ENCODE measurements around the gene ANAPC2. TPM values are rescaled to one million over a fixed set of nuclear protein-coding genes. Genes with fewer than 3 reads are reported as not detected.
A peak's percentile ranks its signal among the peaks of the same experiment; 100 is the strongest.

The ANAPC2 gene
- total and polyA plus RNA-seq, 8 donors, result 42.1 to 58.8 (median 44.4) TPM

DNA sequence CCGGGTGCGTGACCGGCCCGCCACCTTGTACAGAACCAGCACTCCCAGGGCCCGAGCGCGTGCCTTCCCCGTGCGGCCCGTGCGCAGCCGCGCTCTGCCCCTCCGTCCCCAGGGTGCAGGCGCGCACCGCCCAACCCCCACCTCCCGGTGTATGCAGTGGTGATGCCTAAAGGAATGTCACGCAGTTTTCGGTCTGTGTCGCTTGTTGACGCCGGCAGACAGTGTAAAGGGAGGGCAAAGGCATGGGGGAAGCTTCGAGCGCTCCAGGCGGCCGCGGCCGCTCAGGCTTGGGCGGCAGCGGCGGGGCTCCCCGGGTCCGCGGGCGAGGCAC is 19.8 kb downstream of the ANAPC2 start:
- H3K4me1 ChIP-seq, result peaks cover 8 to 23% of the 10 kb centered on the region in 2 donors
- TF ChIP-seq, protein P1, sequence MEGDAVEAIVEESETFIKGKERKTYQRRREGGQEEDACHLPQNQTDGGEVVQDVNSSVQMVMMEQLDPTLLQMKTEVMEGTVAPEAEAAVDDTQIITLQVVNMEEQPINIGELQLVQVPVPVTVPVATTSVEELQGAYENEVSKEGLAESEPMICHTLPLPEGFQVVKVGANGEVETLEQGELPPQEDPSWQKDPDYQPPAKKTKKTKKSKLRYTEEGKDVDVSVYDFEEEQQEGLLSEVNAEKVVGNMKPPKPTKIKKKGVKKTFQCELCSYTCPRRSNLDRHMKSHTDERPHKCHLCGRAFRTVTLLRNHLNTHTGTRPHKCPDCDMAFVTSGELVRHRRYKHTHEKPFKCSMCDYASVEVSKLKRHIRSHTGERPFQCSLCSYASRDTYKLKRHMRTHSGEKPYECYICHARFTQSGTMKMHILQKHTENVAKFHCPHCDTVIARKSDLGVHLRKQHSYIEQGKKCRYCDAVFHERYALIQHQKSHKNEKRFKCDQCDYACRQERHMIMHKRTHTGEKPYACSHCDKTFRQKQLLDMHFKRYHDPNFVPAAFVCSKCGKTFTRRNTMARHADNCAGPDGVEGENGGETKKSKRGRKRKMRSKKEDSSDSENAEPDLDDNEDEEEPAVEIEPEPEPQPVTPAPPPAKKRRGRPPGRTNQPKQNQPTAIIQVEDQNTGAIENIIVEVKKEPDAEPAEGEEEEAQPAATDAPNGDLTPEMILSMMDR (IDR thresholded peaks at IDR 0.05), result no peak
- DNase-seq (no peak), ATAC-seq (peak; percentile 17)
- intact Hi-C loops (cut with DNase I), result no loop called here
- peaks cover 72 to 100% of the 10 kb centered on the region in 2 donors for H3K27me3 ChIP-seq
- no peak overlapping the region for H3K27ac ChIP-seq
- no peaks in the 10 kb centered on the region for H3K9me3 ChIP-seq
- no peaks in the 10 kb centered on the region for H3K36me3 ChIP-seq
- no peak overlapping the region for H3K4me3 ChIP-seq

DNA sequence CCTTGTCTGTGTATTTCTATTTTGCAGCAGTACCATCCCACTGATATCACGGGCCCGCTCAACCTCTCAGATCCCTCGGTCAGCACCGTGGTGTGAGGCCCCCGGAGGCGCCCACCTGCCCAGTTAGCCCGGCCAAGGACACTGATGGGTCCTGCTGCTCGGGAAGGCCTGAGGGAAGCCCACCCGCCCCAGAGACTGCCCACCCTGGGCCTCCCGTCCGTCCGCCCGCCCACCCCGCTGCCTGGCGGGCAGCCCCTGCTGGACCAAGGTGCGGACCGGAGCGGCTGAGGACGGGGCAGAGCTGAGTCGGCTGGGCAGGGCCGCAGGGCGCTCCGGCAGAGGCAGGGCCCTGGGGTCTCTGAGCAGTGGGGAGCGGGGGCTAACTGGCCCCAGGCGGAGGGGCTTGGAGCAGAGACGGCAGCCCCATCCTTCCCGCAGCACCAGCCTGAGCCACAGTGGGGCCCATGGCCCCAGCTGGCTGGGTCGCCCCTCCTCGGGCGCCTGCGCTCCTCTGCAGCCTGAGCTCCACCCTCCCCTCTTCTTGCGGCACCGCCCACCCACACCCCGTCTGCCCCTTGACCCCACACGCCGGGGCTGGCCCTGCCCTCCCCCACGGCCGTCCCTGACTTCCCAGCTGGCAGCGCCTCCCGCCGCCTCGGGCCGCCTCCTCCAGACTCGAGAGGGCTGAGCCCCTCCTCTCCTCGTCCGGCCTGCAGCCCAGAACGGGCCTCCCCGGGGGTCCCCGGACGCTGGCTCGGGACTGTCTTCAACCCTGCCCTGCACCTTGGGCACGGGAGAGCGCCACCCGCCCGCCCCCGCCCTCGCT is 20.4 kb downstream of the ANAPC2 start:
- peaks cover 78 to 100% of the 10 kb centered on the region in 2 donors for H3K27me3 ChIP-seq
- TF ChIP-seq, protein P1 (IDR thresholded peaks at IDR 0.05), result no peak
- H3K36me3 ChIP-seq, result no peaks in the 10 kb centered on the region
- peak in 1 of 4 donors; percentile 35 for DNase-seq
- ATAC-seq, result peak; percentile 36
- peaks cover 11 to 29% of the 10 kb centered on the region in 2 donors for H3K4me1 ChIP-seq
- intact Hi-C loops (cut with DNase I), result no loop called here
- H3K27ac ChIP-seq, result no peak overlapping the region
- no peak overlapping the region for H3K4me3 ChIP-seq
- no peaks in the 10 kb centered on the region for H3K9me3 ChIP-seq

DNA sequence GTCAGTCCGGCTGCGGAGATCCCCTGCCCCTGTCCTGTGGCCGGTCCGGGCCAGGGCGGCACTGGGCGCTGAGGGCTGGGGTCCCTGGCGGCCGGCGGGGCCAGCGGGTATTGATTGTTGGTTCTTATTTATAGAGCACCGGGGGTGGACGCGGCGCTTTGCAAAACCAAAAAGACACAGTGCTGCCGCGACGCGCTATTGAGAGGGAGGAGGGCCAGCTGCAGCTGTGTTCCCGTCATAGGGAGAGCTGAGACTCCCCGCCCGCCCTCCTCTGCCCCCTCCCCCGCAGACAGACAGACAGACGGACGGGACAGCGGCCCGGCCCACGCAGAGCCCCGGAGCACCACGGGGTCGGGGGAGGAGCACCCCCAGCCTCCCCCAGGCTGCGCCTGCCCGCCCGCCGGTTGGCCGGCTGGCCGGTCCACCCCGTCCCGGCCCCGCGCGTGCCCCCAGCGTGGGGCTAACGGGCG is 21.0 kb downstream of the ANAPC2 start:
- Histone ChIP-seq H3K9me3 (no peaks in the 10 kb centered on the region), H3K4me3 (no peak overlapping the region), H3K36me3 (no peaks in the 10 kb centered on the region), H3K27ac (no peak overlapping the region), H3K4me1 (peaks cover 14 to 36% of the 10 kb centered on the region in 2 donors), H3K27me3 (peaks cover 84 to 100% of the 10 kb centered on the region in 2 donors)
- ATAC-seq (no peak), DNase-seq (no peak)
- TF ChIP-seq, protein P1 (IDR thresholded peaks at IDR 0.05), result no peak
- intact Hi-C loops (cut with DNase I), result no loop called here

DNA sequence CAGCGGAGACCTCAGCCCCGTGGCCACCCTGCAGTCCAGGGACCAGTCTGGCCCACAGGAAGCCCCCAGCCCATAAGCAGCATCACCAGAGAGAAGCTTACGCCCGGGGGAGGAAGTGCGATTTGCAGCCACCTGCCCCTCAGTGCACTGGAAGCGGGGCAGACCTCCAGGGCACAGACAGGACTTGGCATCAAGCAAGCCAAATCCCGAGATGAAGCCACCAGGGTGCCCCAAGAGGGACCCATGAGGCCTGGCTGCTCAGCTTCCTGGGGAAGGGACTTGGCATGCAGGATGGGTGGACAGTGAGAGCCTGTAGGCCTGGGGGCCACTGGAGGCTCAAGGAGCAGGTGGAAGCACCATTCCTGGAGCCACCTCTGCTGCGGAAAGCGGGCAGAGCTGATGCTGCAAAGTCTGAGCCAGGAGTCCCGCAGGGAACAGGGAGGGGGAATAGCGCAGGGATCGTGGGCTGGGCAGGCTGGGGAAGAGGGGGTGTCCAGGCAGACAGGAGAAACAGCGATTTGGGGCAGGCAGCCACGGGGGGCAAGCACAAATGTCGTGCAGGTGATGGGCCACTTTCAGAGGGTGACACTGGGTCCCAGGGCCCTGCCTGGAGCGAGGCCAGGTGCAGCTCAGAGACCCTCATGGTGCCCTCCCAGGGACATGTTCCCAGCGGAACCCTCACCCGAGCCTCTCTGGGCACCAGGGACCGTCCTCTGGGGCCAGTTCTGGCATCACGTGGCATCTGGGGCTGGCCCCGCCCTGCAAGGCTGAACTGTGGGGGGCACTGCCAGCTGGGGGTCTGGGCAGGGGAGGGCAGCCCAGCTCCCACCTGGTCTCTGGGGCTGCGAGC is 21.8 kb downstream of the ANAPC2 start:
- Histone ChIP-seq H3K4me1 (peaks cover 14 to 41% of the 10 kb centered on the region in 2 donors), H3K9me3 (no peaks in the 10 kb centered on the region), H3K4me3 (no peak overlapping the region), H3K27me3 (peaks cover 91 to 100% of the 10 kb centered on the region in 2 donors), H3K36me3 (no peaks in the 10 kb centered on the region), H3K27ac (no peak overlapping the region)
- TF ChIP-seq, protein P1 (IDR thresholded peaks at IDR 0.05), result no peak
- no peak for DNase-seq
- intact Hi-C loops (cut with DNase I), result no loop called here
- ATAC-seq, result no peak

Measured in left lung (tissue), 10 donors.